Ovary (tissue), 3 donors: Measurements from ENCODE around the gene TBC1D1.

Experiments
- POLR2A ChIP-seq: fragments of 450-650 bp; IDR thresholded peaks from one replicate; pipeline ENCODE4 v1.6.1; 2017; ENCODE audit warnings: antibody characterized with exemption, mild to moderate bottlenecking, moderate library complexity
- TF ChIP-seq, protein P1 (sequence below), 3 donors: fragments of 450-650 bp in 2 of 3; fragments of 200-600 bp in 1 of 3; IDR thresholded peaks; one replicate each; pipeline versions ENCODE4 v1.5.1 to v1.8.0; 2016 to 2022; ENCODE audit warnings: antibody characterized with exemption in 3 of 3, mild to moderate bottlenecking in 1 of 3
- donor health status: DM: no; HTN: no; CAD: no.

- TF ChIP-seq, protein P1, sequence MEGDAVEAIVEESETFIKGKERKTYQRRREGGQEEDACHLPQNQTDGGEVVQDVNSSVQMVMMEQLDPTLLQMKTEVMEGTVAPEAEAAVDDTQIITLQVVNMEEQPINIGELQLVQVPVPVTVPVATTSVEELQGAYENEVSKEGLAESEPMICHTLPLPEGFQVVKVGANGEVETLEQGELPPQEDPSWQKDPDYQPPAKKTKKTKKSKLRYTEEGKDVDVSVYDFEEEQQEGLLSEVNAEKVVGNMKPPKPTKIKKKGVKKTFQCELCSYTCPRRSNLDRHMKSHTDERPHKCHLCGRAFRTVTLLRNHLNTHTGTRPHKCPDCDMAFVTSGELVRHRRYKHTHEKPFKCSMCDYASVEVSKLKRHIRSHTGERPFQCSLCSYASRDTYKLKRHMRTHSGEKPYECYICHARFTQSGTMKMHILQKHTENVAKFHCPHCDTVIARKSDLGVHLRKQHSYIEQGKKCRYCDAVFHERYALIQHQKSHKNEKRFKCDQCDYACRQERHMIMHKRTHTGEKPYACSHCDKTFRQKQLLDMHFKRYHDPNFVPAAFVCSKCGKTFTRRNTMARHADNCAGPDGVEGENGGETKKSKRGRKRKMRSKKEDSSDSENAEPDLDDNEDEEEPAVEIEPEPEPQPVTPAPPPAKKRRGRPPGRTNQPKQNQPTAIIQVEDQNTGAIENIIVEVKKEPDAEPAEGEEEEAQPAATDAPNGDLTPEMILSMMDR (IDR thresholded peaks at IDR 0.05): no peak
- TF ChIP-seq POLR2A: no peak
Measured at GRCh38 chr4:38016698-38017097, 125.8 kb downstream of the TBC1D1 start.
